CD1c-positive myeloid dendritic cell (primary cell): ENCODE results near the gene DHODH.
"Not testable (repeated sequence)": the region's sequence is repeated elsewhere in the genome, so short reads cannot be mapped to it uniquely, and the experiment has no call there.

Experiments used
- DNase-seq: peaks from one replicate; pipeline ENCODE4 v3.0.0-alpha.2; 2016; ENCODE audit errors: extremely low spot score

DHODH gene

GRCh38 chr16:72008424-72009216, at the start of gene DHODH:
Gene DHODH (plus strand): TSS chr16:72008744. CDS start chr16:72008765, 21 bp downstream.
- DNase-seq = peak; percentile 98

- DNase-seq = peak; percentile 87
Observed at GRCh38 chr16:71961066-71962039, 47.2 kb upstream of the DHODH start.

- DNase-seq = no peak
Observed at GRCh38 chr16:71963125-71963875, 45.2 kb upstream of the DHODH start.

GRCh38 chr16:71965223-71965622, 43.3 kb upstream of the DHODH start:
- no peak for DNase-seq

- no peak for DNase-seq
Observed at GRCh38 chr16:71966932-71967331, 41.6 kb upstream of the DHODH start.

- no peak for DNase-seq
Observed at GRCh38 chr16:71969353-71969752, 39.2 kb upstream of the DHODH start.

- no peak for DNase-seq
Observed at GRCh38 chr16:71971571-71971970, 37.0 kb upstream of the DHODH start.

- DNase-seq = no peak
Observed at GRCh38 chr16:71972356-71972755, 36.2 kb upstream of the DHODH start.

GRCh38 chr16:71973001-71973400, 35.5 kb upstream of the DHODH start:
- DNase-seq = no peak

- DNase-seq = no peak
Observed at GRCh38 chr16:71974068-71974818, 34.3 kb upstream of the DHODH start.

GRCh38 chr16:71985262-71985974, 23.1 kb upstream of the DHODH start:
- no peak for DNase-seq

GRCh38 chr16:71986131-71986530, 22.4 kb upstream of the DHODH start:
- no peak for DNase-seq

- DNase-seq = no peak
Observed at GRCh38 chr16:71995038-71995437, 13.5 kb upstream of the DHODH start.

- not testable (repeated sequence) for DNase-seq
Observed at GRCh38 chr16:71997578-71997977, 11.0 kb upstream of the DHODH start.

GRCh38 chr16:72001180-72001874, 7.2 kb upstream of the DHODH start:
- no peak for DNase-seq

- DNase-seq = no peak
Observed at GRCh38 chr16:72002619-72003018, 5.9 kb upstream of the DHODH start.

GRCh38 chr16:72008065-72008423, 500 bp upstream of the DHODH start:
- DNase-seq = not testable (repeated sequence)

- DNase-seq = no peak
Observed at GRCh38 chr16:72009779-72010178, 1.2 kb downstream of the DHODH start.

GRCh38 chr16:72012607-72013006, 4.1 kb downstream of the DHODH start:
- DNase-seq = no peak

- no peak for DNase-seq
Observed at GRCh38 chr16:72013389-72013788, 4.8 kb downstream of the DHODH start.
